Nephron progenitor cell (in vitro differentiated cells): ENCODE data around the gene NRAP.

Source experiments
- DNase-seq: peaks from one replicate; pipeline ENCODE4 v3.0.0; 2021
- H3K27ac Mint-ChIP-seq: 2 replicates; pipeline ENCODE4 v1.8.0; 2021; ENCODE audit warnings: mild to moderate bottlenecking, moderate library complexity, mixed read lengths
- H3K27me3 Mint-ChIP-seq: 2 replicates; pipeline ENCODE4 v1.8.0; 2021; ENCODE audit warnings: mild to moderate bottlenecking, low read depth, mixed read lengths; ENCODE audit not compliant: poor library complexity
- H3K36me3 Mint-ChIP-seq: 2 replicates; pipeline ENCODE4 v1.8.0; 2021; ENCODE audit warnings: low read depth, mixed read lengths
- H3K4me1 Mint-ChIP-seq: 2 replicates; pipeline ENCODE4 v1.8.0; 2021; ENCODE audit warnings: mixed read lengths
- H3K4me3 Mint-ChIP-seq: 2 replicates; pipeline ENCODE4 v1.8.0; 2021; ENCODE audit warnings: mild to moderate bottlenecking, moderate library complexity, mixed read lengths
- H3K9me3 Mint-ChIP-seq: 2 replicates; pipeline ENCODE4 v1.8.0; 2021; ENCODE audit warnings: mild to moderate bottlenecking, moderate library complexity, mixed read lengths
- TF ChIP-seq, protein P1 (sequence below): fragments of 200-600 bp; sonication (generic); IDR thresholded peaks from 2 replicates; pipeline ENCODE4 v1.5.0; 2021; ENCODE audit warnings: antibody characterized with exemption

NRAP gene

DNA sequence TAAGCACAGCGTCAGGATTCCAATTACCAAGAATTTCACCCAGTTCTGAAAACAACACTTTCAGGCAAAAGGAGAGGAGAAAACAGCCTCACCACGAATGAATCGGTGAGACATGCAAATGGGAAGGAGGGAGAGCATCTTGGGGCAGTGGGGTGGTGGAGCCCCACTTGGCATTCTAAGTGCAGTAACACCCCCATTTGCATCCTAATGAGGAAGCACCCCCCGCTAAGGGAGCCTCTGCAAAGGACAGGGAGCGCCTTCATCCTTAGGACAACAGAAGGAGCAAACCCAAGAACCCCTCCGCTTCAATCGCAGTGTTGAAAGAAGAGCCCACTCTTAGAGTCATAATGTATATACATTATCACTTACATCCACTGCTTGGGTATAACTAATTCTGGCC, 46.8 kb downstream of the NRAP start:
- Mint-ChIP-seq H3K9me3 (no peaks in the 10 kb centered on the region), H3K36me3 (no peaks in the 10 kb centered on the region), H3K27ac (no peak overlapping the region), H3K4me3 (no peak overlapping the region), H3K27me3 (peaks cover 29% of the 10 kb centered on the region), H3K4me1 (peaks cover 28% of the 10 kb centered on the region)
- TF ChIP-seq, protein P1, sequence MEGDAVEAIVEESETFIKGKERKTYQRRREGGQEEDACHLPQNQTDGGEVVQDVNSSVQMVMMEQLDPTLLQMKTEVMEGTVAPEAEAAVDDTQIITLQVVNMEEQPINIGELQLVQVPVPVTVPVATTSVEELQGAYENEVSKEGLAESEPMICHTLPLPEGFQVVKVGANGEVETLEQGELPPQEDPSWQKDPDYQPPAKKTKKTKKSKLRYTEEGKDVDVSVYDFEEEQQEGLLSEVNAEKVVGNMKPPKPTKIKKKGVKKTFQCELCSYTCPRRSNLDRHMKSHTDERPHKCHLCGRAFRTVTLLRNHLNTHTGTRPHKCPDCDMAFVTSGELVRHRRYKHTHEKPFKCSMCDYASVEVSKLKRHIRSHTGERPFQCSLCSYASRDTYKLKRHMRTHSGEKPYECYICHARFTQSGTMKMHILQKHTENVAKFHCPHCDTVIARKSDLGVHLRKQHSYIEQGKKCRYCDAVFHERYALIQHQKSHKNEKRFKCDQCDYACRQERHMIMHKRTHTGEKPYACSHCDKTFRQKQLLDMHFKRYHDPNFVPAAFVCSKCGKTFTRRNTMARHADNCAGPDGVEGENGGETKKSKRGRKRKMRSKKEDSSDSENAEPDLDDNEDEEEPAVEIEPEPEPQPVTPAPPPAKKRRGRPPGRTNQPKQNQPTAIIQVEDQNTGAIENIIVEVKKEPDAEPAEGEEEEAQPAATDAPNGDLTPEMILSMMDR, result no peak
- DNase-seq, result no peak

DNA sequence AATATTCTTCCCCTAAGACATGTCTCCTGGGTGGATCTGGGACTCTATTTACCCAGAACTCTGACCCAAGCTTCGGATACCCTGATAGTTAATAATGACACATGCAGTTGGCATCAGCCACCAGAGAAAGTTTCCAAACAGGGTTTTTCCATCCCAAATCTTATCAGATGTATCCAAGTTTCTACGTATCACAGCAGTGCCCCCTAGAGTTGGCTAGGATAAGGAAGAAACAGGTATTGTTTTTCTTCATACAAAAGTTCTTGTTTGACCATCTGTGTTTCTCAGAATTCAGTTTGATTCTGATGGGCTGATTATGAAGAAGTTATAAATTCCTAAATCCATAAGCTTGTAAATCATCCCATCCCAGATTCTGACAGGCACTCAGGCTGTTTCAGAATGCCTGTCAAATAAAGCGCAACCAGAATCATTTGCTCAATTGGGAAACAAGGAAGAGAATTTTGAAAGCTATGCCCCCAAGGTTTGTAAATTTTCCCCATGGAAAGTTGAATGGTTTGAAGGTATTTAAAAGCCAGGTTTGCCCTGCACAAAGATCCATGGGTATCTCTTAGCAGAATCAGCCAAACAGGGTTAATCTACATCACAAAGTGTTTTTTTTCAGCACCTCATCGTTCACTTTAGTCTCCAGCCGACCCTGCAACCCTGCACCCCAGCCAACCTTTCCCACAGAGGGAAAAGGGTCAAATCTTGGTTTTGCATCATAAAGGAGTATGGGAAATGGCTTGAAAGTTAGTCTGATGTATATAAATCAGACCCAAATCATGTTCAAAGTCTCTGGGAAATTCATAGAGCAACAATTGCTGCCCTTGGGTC, 47.4 kb downstream of the NRAP start:
- TF ChIP-seq, protein P1, result peak; percentile 64
- H3K9me3 Mint-ChIP-seq, result no peaks in the 10 kb centered on the region
- H3K27ac Mint-ChIP-seq, result no peak overlapping the region
- peak; percentile 23 for DNase-seq
- H3K4me1 Mint-ChIP-seq, result peaks cover 31% of the 10 kb centered on the region
- H3K27me3 Mint-ChIP-seq, result peaks cover 30% of the 10 kb centered on the region
- H3K4me3 Mint-ChIP-seq, result no peak overlapping the region
- H3K36me3 Mint-ChIP-seq, result no peaks in the 10 kb centered on the region

DNA sequence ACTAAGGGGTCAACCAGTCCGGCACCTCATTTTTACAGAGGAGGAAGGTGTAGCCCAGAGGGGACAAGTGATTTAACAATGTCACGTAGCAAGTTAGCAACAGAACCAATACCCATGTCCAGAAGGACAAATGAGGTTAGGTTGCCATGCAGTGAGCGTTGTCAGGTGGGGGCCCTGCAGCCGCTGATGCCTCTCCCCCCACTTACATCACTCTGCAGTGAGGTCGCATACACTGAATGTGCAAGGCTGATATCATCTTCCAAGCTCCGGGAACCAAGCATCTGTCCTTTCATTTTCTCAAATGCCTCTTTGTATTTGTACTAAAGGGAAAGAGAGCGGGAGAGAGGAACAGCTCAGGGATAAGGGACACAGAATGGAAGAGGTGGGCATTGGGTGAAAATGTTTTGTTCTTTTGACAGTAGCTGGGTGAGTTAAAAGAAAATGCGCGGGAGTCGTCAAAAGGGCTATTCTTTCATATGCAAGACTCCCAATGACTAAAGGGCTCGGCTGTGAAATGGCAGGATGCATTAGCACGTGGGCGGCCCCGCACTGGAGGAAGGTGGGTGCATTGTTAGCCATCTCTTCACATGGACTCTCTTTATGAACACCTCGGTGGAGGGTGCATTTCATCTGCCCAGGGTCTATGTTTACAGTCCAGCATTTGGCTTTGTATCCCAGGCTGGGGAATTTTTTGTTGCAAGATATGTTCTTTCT, 49.7 kb downstream of the NRAP start:
- H3K4me1 Mint-ChIP-seq, result peaks cover 31% of the 10 kb centered on the region
- DNase-seq, result no peak
- no peak overlapping the region for H3K4me3 Mint-ChIP-seq
- H3K9me3 Mint-ChIP-seq, result no peaks in the 10 kb centered on the region
- no peak overlapping the region for H3K27ac Mint-ChIP-seq
- no peaks in the 10 kb centered on the region for H3K36me3 Mint-ChIP-seq
- TF ChIP-seq, protein P1, result no peak
- peaks cover 14% of the 10 kb centered on the region for H3K27me3 Mint-ChIP-seq

- no peak for DNase-seq
- Mint-ChIP-seq H3K9me3 (no peaks in the 10 kb centered on the region), H3K4me1 (peaks cover 31% of the 10 kb centered on the region), H3K4me3 (no peak overlapping the region), H3K36me3 (no peaks in the 10 kb centered on the region), H3K27ac (no peak overlapping the region), H3K27me3 (peaks cover 14% of the 10 kb centered on the region)
- TF ChIP-seq, protein P1, result no peak
Observed at GRCh38 chr10:113613427-113613826, 50.4 kb downstream of the NRAP start.

DNA sequence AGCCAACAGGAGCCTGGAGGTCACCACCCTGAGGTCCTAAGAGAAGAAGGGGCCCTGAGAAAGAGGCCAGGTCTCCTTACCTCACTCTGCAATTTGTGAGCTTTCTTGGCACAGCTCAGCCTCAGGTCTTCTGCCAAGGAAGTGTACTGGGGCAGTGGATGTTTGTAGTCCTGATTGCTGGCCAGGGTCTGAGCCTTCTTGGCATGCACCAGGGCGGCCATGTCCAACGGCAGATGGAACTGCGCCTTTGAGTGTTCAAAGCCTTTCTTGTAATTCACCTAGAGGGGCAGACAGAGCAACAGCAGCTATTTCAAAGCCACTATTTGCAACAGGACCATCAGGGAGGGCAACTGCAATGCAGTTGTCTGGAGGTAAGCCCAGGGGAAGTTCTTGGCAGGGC, 51.7 kb downstream of the NRAP start:
- TF ChIP-seq, protein P1, result no peak
- H3K9me3 Mint-ChIP-seq, result no peaks in the 10 kb centered on the region
- H3K4me1 Mint-ChIP-seq, result peaks cover 27% of the 10 kb centered on the region
- H3K36me3 Mint-ChIP-seq, result no peaks in the 10 kb centered on the region
- no peak for DNase-seq
- H3K27ac Mint-ChIP-seq, result no peak overlapping the region
- H3K27me3 Mint-ChIP-seq, result peaks cover 14% of the 10 kb centered on the region
- no peak overlapping the region for H3K4me3 Mint-ChIP-seq
